Lower lobe of right lung (tissue), 2 donors: Measurements from ENCODE around the gene RAPGEF4. TPM values are rescaled to one million over a fixed set of nuclear protein-coding genes. Genes with fewer than 3 reads are reported as not detected.
A peak's percentile ranks its signal among the peaks of the same experiment; 100 is the strongest.

ENCODE experiments used
- ATAC-seq, 2 donors: fragments of 200-7000 bp; cut with Tn5 transposase; one replicate each; pipeline ENCODE4 v1.9.1; 2020 to 2022; ENCODE audit warnings: mild to moderate bottlenecking in 2 of 2, moderate library complexity in 2 of 2
- DNase-seq: peaks from one replicate; pipeline ENCODE4 v3.0.0-alpha.2; 2020
- H3K27ac ChIP-seq: fragments of 200-600 bp; one replicate; pipeline ENCODE4 v1.8.0; 2022
- H3K27me3 ChIP-seq: fragments of 200-600 bp; one replicate; pipeline ENCODE4 v1.8.0; 2022; ENCODE audit warnings: low read depth
- H3K36me3 ChIP-seq: fragments of 200-600 bp; one replicate; pipeline ENCODE4 v1.8.0; 2022; ENCODE audit warnings: mild to moderate bottlenecking
- H3K4me1 ChIP-seq: fragments of 200-600 bp; one replicate; pipeline ENCODE4 v1.8.0; 2022
- H3K4me3 ChIP-seq: fragments of 200-600 bp; one replicate; pipeline ENCODE4 v1.8.0; 2022; ENCODE audit warnings: mild to moderate bottlenecking
- H3K9me3 ChIP-seq: fragments of 200-600 bp; one replicate; pipeline ENCODE4 v1.8.0; 2022
- CTCF ChIP-seq: fragments of 200-600 bp; IDR thresholded peaks from one replicate; pipeline ENCODE4 v1.8.0; 2022; ENCODE audit warnings: antibody characterized with exemption, mild to moderate bottlenecking
- intact Hi-C: fragments of 100-400 bp; cut with DNase I; formaldehyde crosslinking; loops from one replicate; pipeline ENCODE4 v1.11.0; 2022
- total RNA-seq: library from RNA; stranded (reverse); fragmentation: NEBNext Ultra II Directional; extraction: Animal tissue kit (Norgen Biotek cat#: 25700); gene quantifications from one replicate; pipeline ENCODE4 v1.2.1, GENCODE V29; 2021
- donor health status: DM: no; HTN: yes; CAD: no; lungs with severe emphysema.

RAPGEF4 gene
- total RNA-seq, 1 donor from 2014 or later, result 14.6 TPM

GRCh38 chr2:173059971-173060461 is 324.4 kb downstream of the RAPGEF4 start:
- peaks cover 17% of the 10 kb centered on the region for H3K4me1 ChIP-seq
- H3K36me3 ChIP-seq, result no peaks in the 10 kb centered on the region
- peak in 1 of 2 donors; percentile 34 for ATAC-seq
- no peak for TF ChIP-seq CTCF
- intact Hi-C loops, result no loop called here
- no peaks in the 10 kb centered on the region for H3K9me3 ChIP-seq
- H3K4me3 ChIP-seq, result no peak overlapping the region
- no peaks in the 10 kb centered on the region for H3K27me3 ChIP-seq
- H3K27ac ChIP-seq, result peak overlapping the region; percentile 28
- no peak for DNase-seq

GRCh38 chr2:173062801-173063200 is 327.2 kb downstream of the RAPGEF4 start:
- TF ChIP-seq CTCF, result no peak
- H3K9me3 ChIP-seq, result no peaks in the 10 kb centered on the region
- no peak overlapping the region for H3K4me3 ChIP-seq
- H3K27me3 ChIP-seq, result no peaks in the 10 kb centered on the region
- ATAC-seq, result no peak
- H3K36me3 ChIP-seq, result no peaks in the 10 kb centered on the region
- H3K4me1 ChIP-seq, result peaks cover 17% of the 10 kb centered on the region
- DNase-seq, result no peak
- intact Hi-C loops, result no loop called here
- H3K27ac ChIP-seq, result no peak overlapping the region

- intact Hi-C loops, result no loop called here
- Histone ChIP-seq H3K9me3 (no peaks in the 10 kb centered on the region), H3K4me3 (no peak overlapping the region), H3K27ac (no peak overlapping the region), H3K4me1 (peaks cover 13% of the 10 kb centered on the region), H3K36me3 (no peaks in the 10 kb centered on the region), H3K27me3 (no peaks in the 10 kb centered on the region)
- ATAC-seq, result peak; percentile 56 to 64
- TF ChIP-seq CTCF, result no peak
- no peak for DNase-seq
These were observed 328.6 kb downstream of the RAPGEF4 start for GRCh38 chr2:173064151-173064805.

DNA sequence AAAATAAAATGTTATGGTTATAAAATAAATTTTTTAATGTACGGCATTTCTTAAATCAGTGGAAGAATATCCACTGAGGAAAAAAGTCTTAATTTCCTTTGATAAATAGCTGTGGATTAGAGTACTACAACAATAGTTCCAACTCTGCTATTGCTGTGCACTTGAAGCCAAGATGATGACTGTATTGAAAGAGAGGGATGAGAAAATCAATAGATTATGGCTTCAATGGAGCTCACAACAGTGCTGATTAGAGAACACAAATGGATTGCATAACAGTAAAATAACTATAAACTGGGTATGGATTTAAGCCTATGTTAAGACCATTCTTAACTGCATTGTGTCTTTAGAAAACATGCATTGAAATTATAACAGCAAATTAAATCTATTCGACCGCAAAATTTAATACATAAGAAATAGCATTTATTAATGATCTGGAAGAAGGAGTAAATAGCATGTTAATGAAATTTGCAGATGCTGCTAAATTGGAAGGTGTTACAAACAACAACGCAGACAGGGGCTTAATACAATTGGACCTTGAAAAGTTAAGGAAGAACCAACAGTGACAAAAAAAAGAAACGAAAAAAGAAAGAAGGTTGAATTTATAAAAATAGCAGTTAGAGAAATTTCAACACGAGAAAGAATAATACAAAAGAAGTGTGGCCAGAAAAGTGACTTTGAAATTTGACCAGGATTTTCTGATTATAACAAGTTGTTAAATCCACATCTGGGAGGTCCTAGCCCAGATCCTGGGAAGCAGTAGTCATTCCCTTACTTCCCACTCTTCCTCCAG is 331.4 kb downstream of the RAPGEF4 start:
- Histone ChIP-seq H3K9me3 (no peaks in the 10 kb centered on the region), H3K27ac (no peak overlapping the region), H3K4me3 (no peak overlapping the region), H3K4me1 (no peaks in the 10 kb centered on the region), H3K27me3 (no peaks in the 10 kb centered on the region), H3K36me3 (no peaks in the 10 kb centered on the region)
- DNase-seq (no peak), ATAC-seq (no peak)
- intact Hi-C loops, result no loop called here
- TF ChIP-seq CTCF, result no peak

DNA sequence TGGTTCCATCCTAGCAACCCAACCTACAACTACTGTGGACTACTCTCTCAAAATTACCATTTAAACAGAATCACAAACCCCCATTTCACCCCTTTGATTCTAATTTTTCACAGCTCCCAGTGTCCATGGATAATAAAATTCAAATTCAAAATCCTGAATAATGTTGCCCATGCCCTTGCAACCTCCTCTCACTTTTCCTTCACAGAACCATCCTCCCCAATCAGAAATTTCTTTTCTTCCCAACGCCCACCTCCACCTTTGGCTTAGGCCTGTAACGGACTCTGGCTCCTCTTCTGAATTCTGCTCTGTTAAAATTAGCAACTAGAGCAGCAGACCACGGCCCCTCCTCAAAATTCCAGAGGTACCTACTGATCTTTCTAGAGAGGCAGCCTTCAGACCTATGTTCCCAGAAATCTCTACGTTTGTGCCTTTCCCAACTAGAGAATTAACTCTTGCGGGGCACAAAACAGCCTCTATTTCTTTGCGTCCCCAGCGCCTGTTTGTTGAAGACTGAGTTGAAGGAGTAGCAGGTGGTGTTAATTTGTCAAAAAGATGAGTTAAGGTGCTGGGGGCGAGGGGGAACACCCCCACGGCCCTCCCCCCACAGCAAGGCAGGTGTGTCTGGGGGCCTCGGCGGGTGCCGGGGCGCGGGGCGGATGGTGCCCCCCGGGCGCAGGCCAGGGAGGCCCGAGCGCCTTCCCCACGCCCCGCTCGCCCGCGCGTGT is 339.6 kb downstream of the RAPGEF4 start:
- peak overlapping the region; percentile 84 for H3K4me3 ChIP-seq
- no peak for DNase-seq
- no peak for TF ChIP-seq CTCF
- peak in 1 of 2 donors; percentile 3 for ATAC-seq
- peaks cover 18% of the 10 kb centered on the region for H3K4me1 ChIP-seq
- peak overlapping the region; percentile 94 for H3K27ac ChIP-seq
- no peaks in the 10 kb centered on the region for H3K36me3 ChIP-seq
- no peaks in the 10 kb centered on the region for H3K27me3 ChIP-seq
- H3K9me3 ChIP-seq, result no peaks in the 10 kb centered on the region
- intact Hi-C loops, result no loop called here
